Psoas muscle (tissue), 8 donors: ENCODE data around the gene TP53TG3C. TPM values are rescaled to one million over a fixed set of nuclear protein-coding genes. Genes with fewer than 3 reads are reported as not detected.
"Not testable (repeated sequence)": the region's sequence is repeated elsewhere in the genome, so short reads cannot be mapped to it uniquely, and the experiment has no call there.

Source experiments
- ATAC-seq, 4 donors: fragments of 200-7000 bp; cut with Tn5 transposase; one replicate each; pipeline ENCODE4 v1.9.1; 2020; ENCODE audit warnings: moderate library complexity in 3 of 4, mild to moderate bottlenecking in 2 of 4
- DNase-seq, 2 donors: peaks; one replicate each; pipeline ENCODE4 v3.0.0-alpha.2; 2020
- H3K27ac ChIP-seq: fragments of 200-600 bp; one replicate; pipeline ENCODE4 v1.8.0; 2022
- H3K27me3 ChIP-seq, 3 donors: fragments of 200-600 bp in 1 of 3; one replicate each; pipeline versions ENCODE4 v1.6.1 to v1.8.0; 2013 to 2022; ENCODE audit warnings: low read length in 2 of 3, mild to moderate bottlenecking in 2 of 3, moderate library complexity in 1 of 3; ENCODE audit not compliant: insufficient read depth in 3 of 3
- H3K36me3 ChIP-seq, 2 donors: fragments of 200-600 bp in 1 of 2; one replicate each; pipeline versions ENCODE4 v1.6.1 to v1.8.0; 2013 to 2022; ENCODE audit warnings: low read depth in 1 of 2, mild to moderate bottlenecking in 1 of 2, moderate library complexity in 1 of 2; ENCODE audit not compliant: insufficient read depth in 1 of 2
- H3K4me1 ChIP-seq: fragments of 200-600 bp; one replicate; pipeline ENCODE4 v1.8.0; 2022
- H3K4me3 ChIP-seq: fragments of 200-600 bp; one replicate; pipeline ENCODE4 v1.8.0; 2022; ENCODE audit warnings: mild to moderate bottlenecking
- H3K9me3 ChIP-seq: fragments of 200-600 bp; one replicate; pipeline ENCODE4 v1.8.0; 2022
- WGBS, 3 donors: extraction: QIAGEN DNeasy Blood & Tissue Kit; methylation state at CpG; one replicate each; pipeline versions ENCODE4 v1.1.6 to v1.1.7; 2013; 5-methylcytosine and 5-hydroxymethylcytosine counted together
- intact Hi-C, 2 donors: fragments of 100-400 bp; cut with DNase I; formaldehyde crosslinking; loops; one replicate each; pipeline versions ENCODE4 v1.11.0 to v1.14.2; 2022
- long read RNA-seq, 2 donors: library from polyadenylated mRNA; unstranded; transcript quantifications; one replicate each; pipeline ENCODE4 v2.0.0, GENCODE V29; 2021
- polyA plus RNA-seq, 3 donors: library from polyadenylated mRNA; stranded (reverse); fragments of 200-250 nt; gene quantifications; one replicate each; pipeline ENCODE4 v1.2.3, GENCODE V29; 2013
- total RNA-seq, 4 donors: library from RNA; stranded (reverse); fragmentation: NEBNext Ultra II Directional in 2 of 4; extraction: Animal tissue kit (Norgen Biotek cat#: 25700) in 2 of 4; gene quantifications; one replicate each; pipeline versions ENCODE4 v1.2.1 to v1.2.4, GENCODE V29; 2021 to 2023
- donor health status: healthy with polysubstance abuse.
- donor health status: DM: no; HTN: no; CAD: no; lungs with moderate emphysema.
- donor health status: Bipolar disorder and iron deficiency.
- donor health status: healthy.
- donor health status: DM: yes; HTN: yes; CAD: no.
- donor health status: DM: no; HTN: no; CAD: no.
- donor health status: DM: no; HTN: no; CAD: no.
- donor health status: DM: yes; HTN: yes; CAD: no.

The TP53TG3C gene
- not detected for total RNA-seq
- under 1 TPM in 1 of 3 donors, not detected in 2; 0.46 TPM for polyA plus RNA-seq
- long read RNA-seq, donor 1: 0 reads
- long read RNA-seq, donor 2: 0 reads

GRCh38 chr16:33193926-33194325 is at the start of gene TP53TG3C:
TSS of gene TP53TG3C (plus strand) at chr16:33194226. CDS start at chr16:33194294, 68 bp downstream.
- WGBS, 3 donors: no CpG with 5 or more reads among the region's 25 CpGs
- H3K4me1 ChIP-seq, H3K36me3 ChIP-seq, H3K27me3 ChIP-seq, H3K9me3 ChIP-seq, intact Hi-C loops, ATAC-seq, H3K4me3 ChIP-seq, H3K27ac ChIP-seq, DNase-seq: not testable (repeated sequence)

Other genes starting within 250 kb of the TP53TG3C start
- not detected for gene TP53TG3E, start 110.1 kb downstream of the TP53TG3C start, total RNA-seq
- gene TP53TG3E, start 110.1 kb downstream of the TP53TG3C start, polyA plus RNA-seq: not detected
- gene TP53TG3B, start 166.6 kb downstream of the TP53TG3C start, total RNA-seq: not detected
- gene TP53TG3B, start 166.6 kb downstream of the TP53TG3C start, polyA plus RNA-seq: under 1 TPM in 1 of 3 donors, not detected in 2; 0.06 TPM